Measurements from ENCODE around the gene CCDC126. TPM values are rescaled to one million over a fixed set of nuclear protein-coding genes. Genes with fewer than 3 reads are reported as not detected.

The CCDC126 gene
- total and polyA plus RNA-seq, 9 of the 15 experiments (the other 6 are each of a cell fraction or from before 2014, with no cell fraction given): 3.0 to 16.2 (median 5.2) TPM

DNA sequence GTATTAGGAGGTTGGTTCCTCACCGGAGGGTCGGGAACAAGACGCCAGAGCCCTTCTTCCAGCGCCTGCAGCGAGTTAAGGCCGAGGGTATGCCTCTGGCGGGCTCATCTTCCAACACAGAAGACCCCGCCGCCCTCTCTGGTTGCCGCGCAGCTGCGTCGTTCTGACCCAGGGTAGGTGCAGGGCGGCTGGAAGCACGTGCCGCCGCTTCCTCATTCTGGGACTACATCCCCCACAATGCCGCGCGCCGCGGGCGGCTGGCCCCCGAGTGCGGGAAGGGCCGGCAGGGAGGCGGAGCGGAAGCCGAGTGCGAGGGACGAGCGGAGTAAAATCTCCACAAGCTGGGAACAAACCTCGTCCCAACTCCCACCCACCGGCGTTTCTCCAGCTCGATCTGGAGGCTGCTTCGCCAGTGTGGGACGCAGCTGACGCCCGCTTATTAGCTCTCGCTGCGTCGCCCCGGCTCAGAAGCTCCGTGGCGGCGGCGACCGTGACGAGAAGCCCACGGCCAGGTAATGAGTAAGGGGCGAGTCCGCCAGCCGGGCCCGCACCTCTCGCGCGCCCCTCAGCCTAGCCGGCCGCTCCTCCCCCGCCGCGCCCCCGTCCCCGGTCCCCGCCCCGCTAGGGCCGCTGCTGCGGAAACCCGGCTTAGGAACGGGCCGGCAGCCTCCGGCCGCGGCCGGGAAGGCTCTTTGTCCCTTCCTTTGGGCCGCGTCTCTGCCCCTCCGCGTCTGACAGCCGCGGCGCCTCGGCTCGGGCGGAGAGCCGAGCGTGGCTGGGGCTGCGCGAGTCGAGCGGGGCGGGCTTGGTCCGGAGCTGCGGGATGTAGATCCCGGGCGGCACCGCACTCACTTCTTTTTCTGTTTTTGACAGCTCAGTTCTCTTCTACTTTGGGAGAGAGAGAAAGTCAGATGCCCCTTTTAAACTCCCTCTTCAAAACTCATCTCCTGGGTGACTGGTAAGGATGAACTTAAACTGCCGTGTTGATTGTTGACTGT is at the start of gene CCDC126 (continued):
- TF ChIP-seq, protein P1, sequence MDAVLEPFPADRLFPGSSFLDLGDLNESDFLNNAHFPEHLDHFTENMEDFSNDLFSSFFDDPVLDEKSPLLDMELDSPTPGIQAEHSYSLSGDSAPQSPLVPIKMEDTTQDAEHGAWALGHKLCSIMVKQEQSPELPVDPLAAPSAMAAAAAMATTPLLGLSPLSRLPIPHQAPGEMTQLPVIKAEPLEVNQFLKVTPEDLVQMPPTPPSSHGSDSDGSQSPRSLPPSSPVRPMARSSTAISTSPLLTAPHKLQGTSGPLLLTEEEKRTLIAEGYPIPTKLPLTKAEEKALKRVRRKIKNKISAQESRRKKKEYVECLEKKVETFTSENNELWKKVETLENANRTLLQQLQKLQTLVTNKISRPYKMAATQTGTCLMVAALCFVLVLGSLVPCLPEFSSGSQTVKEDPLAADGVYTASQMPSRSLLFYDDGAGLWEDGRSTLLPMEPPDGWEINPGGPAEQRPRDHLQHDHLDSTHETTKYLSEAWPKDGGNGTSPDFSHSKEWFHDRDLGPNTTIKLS (IDR thresholded peaks at IDR 0.05; ENCODE audit: borderline replicate concordance, low read depth): peak; percentile 88
- TF ChIP-seq CBFB (CRISPR knock-in tag; IDR thresholded peaks at IDR 0.05) (no peak), ZNF707 (CRISPR knock-in tag; conservative IDR thresholded peaks at IDR 0.05) (no peak), RB1 (IDR thresholded peaks at IDR 0.05; ENCODE audit: low read depth) (no peak; the same call in 1 of the 2 replicates), MTF1 (CRISPR knock-in tag; IDR thresholded peaks at IDR 0.05; ENCODE audit: borderline replicate concordance) (no peak), NR4A1 (CRISPR knock-in tag; IDR thresholded peaks at IDR 0.05) (no peak), NR4A1 (tag; IDR thresholded peaks at IDR 0.05) (0 out of 2 replicates have a peak, but pooled peaks have one; percentile 58), CREM (IDR thresholded peaks at IDR 0.05; ENCODE audit: low read depth) (peak; percentile 74), FOXP1 (CRISPR knock-in tag; IDR thresholded peaks at IDR 0.05) (peak; percentile 77), ZBTB33 (CRISPR knock-in tag; IDR thresholded peaks at IDR 0.05) (peak; percentile 61), THAP7 (CRISPR knock-in tag; IDR thresholded peaks at IDR 0.05) (no peak), PRDM10 (IDR thresholded peaks at IDR 0.05; ENCODE audit: partially characterized antibody) (no peak)
- TF ChIP-seq, protein P2, sequence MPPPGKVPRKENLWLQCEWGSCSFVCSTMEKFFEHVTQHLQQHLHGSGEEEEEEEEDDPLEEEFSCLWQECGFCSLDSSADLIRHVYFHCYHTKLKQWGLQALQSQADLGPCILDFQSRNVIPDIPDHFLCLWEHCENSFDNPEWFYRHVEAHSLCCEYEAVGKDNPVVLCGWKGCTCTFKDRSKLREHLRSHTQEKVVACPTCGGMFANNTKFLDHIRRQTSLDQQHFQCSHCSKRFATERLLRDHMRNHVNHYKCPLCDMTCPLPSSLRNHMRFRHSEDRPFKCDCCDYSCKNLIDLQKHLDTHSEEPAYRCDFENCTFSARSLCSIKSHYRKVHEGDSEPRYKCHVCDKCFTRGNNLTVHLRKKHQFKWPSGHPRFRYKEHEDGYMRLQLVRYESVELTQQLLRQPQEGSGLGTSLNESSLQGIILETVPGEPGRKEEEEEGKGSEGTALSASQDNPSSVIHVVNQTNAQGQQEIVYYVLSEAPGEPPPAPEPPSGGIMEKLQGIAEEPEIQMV (tag; conservative IDR thresholded peaks at IDR 0.05; ENCODE audit: low read depth): no peak
